Activated T-cell treated with anti-CD3 and anti-CD28 coated beads, Interleukin-2, amount 50 U/mL, for 4 hours (primary cell): ENCODE results near the gene INTS7. TPM values are rescaled to one million over a fixed set of nuclear protein-coding genes. Genes with fewer than 3 reads are reported as not detected.

ENCODE experiments used
- ATAC-seq, 2 donors: fragments of 200-7000 bp; cut with Tn5 transposase; one replicate each; pipeline ENCODE4 v1.10.0; 2021
- DNase-seq: peaks from one replicate; pipeline ENCODE4 v3.0.0-alpha.2; 2020
- H3K27me3 Mint-ChIP-seq: one replicate; pipeline ENCODE4 v1.8.0; 2021; ENCODE audit warnings: low read depth, mixed read lengths
- H3K36me3 Mint-ChIP-seq: one replicate; pipeline ENCODE4 v1.8.0; 2022; ENCODE audit warnings: mixed read lengths; ENCODE audit not compliant: insufficient read depth
- H3K4me1 Mint-ChIP-seq: one replicate; pipeline ENCODE4 v1.8.0; 2021; ENCODE audit warnings: low read depth, mixed read lengths
- H3K4me3 Mint-ChIP-seq: one replicate; pipeline ENCODE4 v1.8.0; 2021; ENCODE audit warnings: mild to moderate bottlenecking, moderate library complexity, mixed read lengths
- H3K9me3 Mint-ChIP-seq: one replicate; pipeline ENCODE4 v1.8.0; 2021; ENCODE audit warnings: mixed read lengths
- total RNA-seq, 3 donors: library from RNA; stranded (reverse); gene quantifications; one replicate each; pipeline ENCODE4 v1.2.1, GENCODE V29; 2021

The INTS7 gene
- total RNA-seq, 3 donors from 2014 or later, result 28.0 to 35.8 (median 29.5) TPM

DNA sequence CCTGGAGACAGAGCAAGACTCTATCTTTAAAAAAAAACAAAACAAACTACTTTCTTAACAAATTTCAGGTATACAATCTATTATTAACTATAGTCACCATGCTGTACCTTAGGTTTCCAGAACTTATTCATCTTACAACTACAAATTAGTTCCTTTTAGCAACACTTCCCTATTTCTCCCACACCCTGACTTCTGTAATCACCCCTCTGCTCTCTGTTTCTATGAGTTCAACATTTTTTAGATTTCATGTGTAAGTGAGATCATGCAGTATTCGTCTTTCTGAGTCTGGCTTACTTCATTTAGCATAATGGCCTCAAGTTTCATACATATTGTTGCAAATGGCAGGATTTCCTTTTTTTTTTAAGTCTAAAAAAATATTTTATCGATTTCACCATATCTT lies 126.9 kb downstream of the INTS7 start:
- Mint-ChIP-seq H3K9me3 (no peaks in the 10 kb centered on the region), H3K4me1 (no peaks in the 10 kb centered on the region), H3K4me3 (no peak overlapping the region), H3K27me3 (peaks cover 4% of the 10 kb centered on the region), H3K36me3 (no peaks in the 10 kb centered on the region)
- ATAC-seq (no peak), DNase-seq (no peak)

- H3K4me3 Mint-ChIP-seq, result no peak overlapping the region
- H3K4me1 Mint-ChIP-seq, result no peaks in the 10 kb centered on the region
- H3K9me3 Mint-ChIP-seq, result no peaks in the 10 kb centered on the region
- H3K27me3 Mint-ChIP-seq, result no peaks in the 10 kb centered on the region
- DNase-seq (no peak), ATAC-seq (no peak)
- H3K36me3 Mint-ChIP-seq, result no peaks in the 10 kb centered on the region
Measured at GRCh38 chr1:211903490-211904245, 131.7 kb downstream of the INTS7 start.

DNA sequence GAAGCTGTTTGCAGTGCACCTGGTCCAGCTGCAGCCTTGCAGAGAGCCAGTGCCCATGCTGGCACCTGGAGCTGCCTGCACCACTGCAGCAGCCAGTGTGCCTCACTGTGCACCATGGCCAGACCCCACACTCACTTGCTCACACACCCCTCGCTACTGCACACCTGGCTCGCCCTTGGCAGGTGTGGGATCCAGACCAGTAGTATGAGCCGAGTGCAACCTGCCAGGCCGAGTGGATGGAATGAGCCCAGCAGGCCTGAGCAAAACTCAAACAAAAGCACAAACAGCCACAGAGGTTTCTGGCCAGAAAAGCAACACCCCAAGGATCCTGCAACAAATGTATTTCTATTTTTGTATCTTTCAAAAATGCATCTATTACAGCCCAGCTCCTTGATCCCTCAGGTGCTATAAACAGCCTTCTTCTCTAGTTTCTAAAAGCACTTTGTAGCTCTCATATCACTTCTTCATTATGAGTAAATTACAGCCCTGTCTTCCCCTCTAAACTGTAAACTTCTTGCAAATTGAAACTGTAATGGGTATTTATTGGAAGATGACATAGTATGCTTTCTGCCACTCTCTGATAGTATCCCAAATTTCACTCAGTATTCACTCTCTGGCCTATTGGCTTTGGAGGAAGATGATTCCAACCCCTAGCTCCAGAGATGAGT lies 132.6 kb downstream of the INTS7 start:
- DNase-seq (no peak), ATAC-seq (no peak)
- Mint-ChIP-seq H3K4me1 (no peaks in the 10 kb centered on the region), H3K36me3 (no peaks in the 10 kb centered on the region), H3K27me3 (no peaks in the 10 kb centered on the region), H3K4me3 (no peak overlapping the region), H3K9me3 (no peaks in the 10 kb centered on the region)

DNA sequence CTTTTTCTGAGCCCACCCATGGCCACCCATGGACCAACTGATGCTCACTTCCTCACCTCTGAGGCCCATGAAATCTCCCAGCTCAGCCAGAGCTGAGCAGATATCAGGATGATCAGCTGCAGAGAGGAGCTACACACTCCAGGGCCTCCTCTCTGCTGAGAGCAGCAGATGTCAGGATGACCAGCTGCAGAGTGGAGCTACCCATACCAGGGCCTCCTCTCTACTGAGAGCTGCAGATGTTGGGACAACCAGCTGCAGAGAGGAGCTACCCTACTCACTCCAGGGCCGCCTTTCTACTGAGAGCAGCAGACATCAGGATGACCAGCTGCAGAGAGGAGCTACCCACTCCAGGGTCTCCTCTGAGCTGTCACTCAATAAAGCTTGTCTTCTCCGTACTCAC lies 133.4 kb downstream of the INTS7 start:
- no peaks in the 10 kb centered on the region for H3K36me3 Mint-ChIP-seq
- no peaks in the 10 kb centered on the region for H3K9me3 Mint-ChIP-seq
- no peak for DNase-seq
- no peaks in the 10 kb centered on the region for H3K4me1 Mint-ChIP-seq
- H3K4me3 Mint-ChIP-seq, result no peak overlapping the region
- ATAC-seq, result no peak
- H3K27me3 Mint-ChIP-seq, result no peaks in the 10 kb centered on the region

DNA sequence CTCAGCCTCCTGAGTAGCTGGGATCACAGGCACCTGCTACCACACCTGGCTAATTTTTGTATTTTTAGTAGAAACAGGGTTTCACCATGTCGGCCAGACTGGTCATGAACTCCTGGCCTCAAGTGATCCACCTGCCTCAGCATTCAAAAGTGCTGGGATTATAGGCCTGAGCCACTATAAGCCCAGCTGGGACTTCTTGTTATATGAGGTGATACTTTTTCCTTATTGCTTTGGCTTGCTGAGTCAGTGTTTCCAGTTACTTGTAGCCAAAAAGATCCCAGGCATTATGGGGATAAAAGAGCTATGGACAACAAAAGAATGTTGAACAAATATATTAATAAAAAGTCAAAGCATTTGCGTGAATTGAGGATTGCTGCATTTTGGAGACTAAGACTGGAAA lies 134.9 kb downstream of the INTS7 start:
- H3K4me1 Mint-ChIP-seq, result no peaks in the 10 kb centered on the region
- no peaks in the 10 kb centered on the region for H3K9me3 Mint-ChIP-seq
- DNase-seq (no peak), ATAC-seq (no peak)
- no peaks in the 10 kb centered on the region for H3K27me3 Mint-ChIP-seq
- no peaks in the 10 kb centered on the region for H3K36me3 Mint-ChIP-seq
- no peak overlapping the region for H3K4me3 Mint-ChIP-seq

- Mint-ChIP-seq H3K4me3 (no peak overlapping the region), H3K9me3 (no peaks in the 10 kb centered on the region)
Measured at GRCh38 chr1:211896958-211897357, 138.4 kb downstream of the INTS7 start.

DNA sequence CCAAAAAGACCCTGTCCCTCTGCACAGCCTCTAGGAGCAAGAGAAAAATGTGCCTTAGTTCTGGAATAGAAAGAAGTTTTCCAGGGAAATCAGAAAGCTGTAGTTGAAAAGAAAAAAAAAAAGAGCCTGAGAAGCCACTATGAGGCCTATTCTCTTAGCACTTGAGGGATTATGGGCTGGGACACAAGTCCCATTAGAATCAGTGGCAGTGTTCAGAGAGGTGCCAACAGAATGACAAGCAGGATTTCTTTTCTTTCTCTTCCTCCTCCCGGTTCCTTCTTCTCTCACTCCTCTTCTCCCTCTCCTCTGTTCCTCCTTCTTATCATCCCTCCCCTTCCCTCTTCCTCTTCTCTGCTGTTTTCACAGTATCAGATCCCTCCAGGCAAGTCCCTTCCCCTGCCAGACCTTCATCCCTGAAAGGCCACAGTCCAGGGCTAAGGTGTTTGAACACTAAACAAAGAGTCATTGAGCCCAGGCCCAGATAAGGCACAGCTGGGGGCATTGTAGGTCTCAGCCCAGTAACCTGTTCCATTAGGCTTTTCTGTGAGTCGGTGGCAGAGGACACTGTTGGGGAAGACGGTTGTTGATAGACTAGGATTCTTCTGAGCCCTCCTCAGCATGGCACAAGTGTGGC lies 140.1 kb downstream of the INTS7 start:
- Mint-ChIP-seq H3K27me3 (peaks cover 2% of the 10 kb centered on the region), H3K9me3 (no peaks in the 10 kb centered on the region), H3K36me3 (no peaks in the 10 kb centered on the region), H3K4me3 (no peak overlapping the region), H3K4me1 (no peaks in the 10 kb centered on the region)
- ATAC-seq, result no peak
- no peak for DNase-seq

More at GRCh38 chr1:211896958-211897357, 138.4 kb downstream of the INTS7 start:
- no peaks in the 10 kb centered on the region for H3K36me3 Mint-ChIP-seq
- ATAC-seq (no peak), DNase-seq (no peak)
- H3K27me3 Mint-ChIP-seq, result peaks cover 2% of the 10 kb centered on the region
- H3K4me1 Mint-ChIP-seq, result no peaks in the 10 kb centered on the region

DNA sequence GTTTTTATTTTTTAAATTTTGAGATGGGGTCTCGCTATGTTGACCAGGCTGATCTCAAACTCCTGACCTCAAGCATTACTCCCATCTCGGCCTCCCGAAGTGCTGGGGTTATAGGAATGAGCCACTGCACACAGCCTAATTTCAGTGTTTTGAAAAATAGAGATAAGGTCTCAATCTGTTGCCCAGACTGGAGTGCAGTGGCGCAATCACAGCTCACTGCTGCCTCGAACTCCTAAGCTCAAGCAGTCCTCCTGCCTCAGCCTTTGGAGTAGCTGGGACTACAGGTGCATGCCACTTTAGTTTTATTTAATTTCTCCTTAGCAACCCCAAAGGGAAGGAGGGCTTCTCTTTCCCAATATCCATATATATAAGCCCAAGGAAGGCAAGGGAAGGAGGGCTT lies 141.0 kb downstream of the INTS7 start:
- no peak for DNase-seq
- no peak for ATAC-seq
- H3K4me1 Mint-ChIP-seq, result no peaks in the 10 kb centered on the region
- no peaks in the 10 kb centered on the region for H3K9me3 Mint-ChIP-seq
- H3K36me3 Mint-ChIP-seq, result no peaks in the 10 kb centered on the region
- H3K4me3 Mint-ChIP-seq, result no peak overlapping the region
- peaks cover 2% of the 10 kb centered on the region for H3K27me3 Mint-ChIP-seq

DNA sequence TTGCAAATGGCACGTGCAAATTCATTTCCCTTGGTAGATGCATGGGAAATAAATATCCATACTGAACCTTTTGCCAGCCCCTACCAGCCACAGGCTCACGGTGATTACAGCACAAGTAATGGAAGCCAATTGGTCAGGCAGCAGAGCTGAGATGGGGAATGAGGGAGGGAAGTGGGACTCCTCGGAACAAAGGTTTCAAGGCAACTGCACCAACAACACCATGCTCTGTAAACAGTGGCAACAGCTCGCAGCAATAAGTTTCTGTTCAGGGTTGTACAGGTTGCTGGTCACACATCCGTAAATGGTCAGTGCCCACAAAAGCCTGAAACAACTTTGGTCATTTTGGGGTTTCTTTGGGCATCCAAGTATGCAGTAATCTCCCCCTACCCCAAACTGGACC lies 142.1 kb downstream of the INTS7 start:
- Mint-ChIP-seq H3K4me3 (no peak overlapping the region), H3K27me3 (peaks cover 2% of the 10 kb centered on the region), H3K4me1 (no peaks in the 10 kb centered on the region), H3K36me3 (no peaks in the 10 kb centered on the region), H3K9me3 (no peaks in the 10 kb centered on the region)
- no peak for ATAC-seq
- no peak for DNase-seq

- ATAC-seq (no peak), DNase-seq (no peak)
- Mint-ChIP-seq H3K9me3 (no peaks in the 10 kb centered on the region), H3K36me3 (no peaks in the 10 kb centered on the region), H3K4me3 (no peak overlapping the region), H3K27me3 (peaks cover 2% of the 10 kb centered on the region), H3K4me1 (peaks cover 3% of the 10 kb centered on the region)
Measured at GRCh38 chr1:211892577-211892976, 142.8 kb downstream of the INTS7 start.

GRCh38 chr1:211891708-211892107 lies 143.6 kb downstream of the INTS7 start:
- no peaks in the 10 kb centered on the region for H3K9me3 Mint-ChIP-seq
- H3K27me3 Mint-ChIP-seq, result peaks cover 4% of the 10 kb centered on the region

More at GRCh38 chr1:211891708-211892107, 143.6 kb downstream of the INTS7 start:
- DNase-seq (no peak), ATAC-seq (no peak)
- Mint-ChIP-seq H3K36me3 (no peaks in the 10 kb centered on the region), H3K4me1 (peaks cover 5% of the 10 kb centered on the region), H3K4me3 (no peak overlapping the region)

Other genes with a start within 250 kb of the INTS7 start
- gene LPGAT1, start 204.8 kb downstream of the INTS7 start, total RNA-seq, result 10 to 100 TPM; 31.7 to 46.9 (median 36.0) TPM
- 10 to 100 TPM; 47.7 to 74.5 (median 65.2) TPM for gene DTL, start 191 bp upstream of the INTS7 start, total RNA-seq
- 10 to 100 TPM; 36.2 to 41.4 (median 41.0) TPM for gene PPP2R5A, start 249.9 kb upstream of the INTS7 start, total RNA-seq